Amniotic stem cell (primary cell): Measurements from ENCODE around the gene PPM1A.

Source experiments
- DNase-seq: peaks from one replicate; lab custom pipeline; 2025; lab: John Stamatoyannopoulos, UW

The PPM1A gene

DNA sequence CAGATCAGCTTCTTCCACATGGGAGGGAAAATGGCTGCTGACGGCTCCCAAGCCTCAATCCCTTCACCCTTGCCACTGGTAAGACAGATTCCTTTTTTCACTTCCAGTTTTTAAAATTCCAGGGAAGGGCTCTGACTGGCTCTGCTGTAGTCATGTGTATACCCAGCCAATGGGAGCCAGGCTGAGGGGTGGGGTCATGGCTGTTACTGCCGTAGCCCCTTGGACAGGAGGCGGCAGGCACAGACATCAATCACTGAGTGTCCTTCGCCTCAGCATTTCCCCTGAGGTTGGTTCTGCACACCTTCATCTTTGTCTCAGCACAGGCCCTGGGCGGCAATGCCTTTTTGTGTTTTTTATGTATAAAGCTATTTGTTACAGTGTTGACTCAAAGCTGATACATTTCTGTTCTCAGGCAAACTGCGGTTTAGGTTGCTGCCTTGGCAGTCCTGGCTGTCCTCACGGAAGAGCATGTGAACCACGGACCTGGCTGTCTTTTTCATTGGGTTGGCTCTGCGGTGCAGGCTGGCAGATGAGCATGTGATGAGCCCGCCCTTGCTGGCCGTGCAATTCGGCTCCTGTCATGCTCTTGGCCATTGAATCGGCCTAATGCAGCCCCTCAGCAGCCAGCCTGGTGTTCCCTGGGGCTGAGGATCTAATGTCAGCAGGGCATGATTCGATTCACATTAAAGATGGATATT, 74.3 kb downstream of the PPM1A start:
- no peak for DNase-seq

DNA sequence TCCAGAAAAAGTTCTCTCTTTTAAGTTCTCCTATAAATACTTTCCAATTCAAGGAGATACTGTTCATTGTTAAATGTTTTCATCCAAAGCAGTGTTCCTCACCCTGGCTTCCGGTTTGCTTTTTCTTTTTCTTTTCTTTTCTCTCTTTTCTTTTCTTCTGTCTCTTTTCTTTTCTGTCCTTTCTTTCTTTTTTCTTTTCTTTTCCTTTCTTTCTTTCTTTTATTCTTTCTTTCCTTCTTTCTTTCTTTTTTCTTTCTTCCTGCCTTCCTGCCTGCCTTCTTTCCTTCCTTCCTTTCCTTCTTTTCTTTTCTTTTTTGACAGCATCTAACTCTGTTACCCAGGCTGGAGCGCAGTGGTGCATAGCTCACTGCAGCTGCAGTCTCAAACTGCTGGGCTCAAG, 75.8 kb downstream of the PPM1A start:
- no peak for DNase-seq

DNA sequence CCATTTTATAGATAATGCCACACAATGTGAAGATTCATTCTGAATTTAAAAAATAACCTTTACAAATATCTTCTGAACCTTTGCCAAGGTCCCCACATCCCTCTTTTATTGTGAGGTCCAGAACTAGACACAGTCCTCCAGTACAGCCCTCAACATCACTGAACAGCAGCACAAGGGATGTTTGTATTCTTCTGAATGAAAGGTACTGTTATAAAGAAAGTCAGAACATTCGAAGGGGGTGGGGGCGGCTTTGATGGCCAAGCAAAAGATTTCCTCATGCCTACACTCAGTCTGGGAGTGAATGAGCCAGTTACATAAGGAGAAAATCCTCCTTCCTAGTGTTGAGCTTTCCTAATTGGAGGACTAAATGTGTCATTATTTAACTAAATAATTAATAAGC, 77.3 kb downstream of the PPM1A start:
- no peak for DNase-seq

DNA sequence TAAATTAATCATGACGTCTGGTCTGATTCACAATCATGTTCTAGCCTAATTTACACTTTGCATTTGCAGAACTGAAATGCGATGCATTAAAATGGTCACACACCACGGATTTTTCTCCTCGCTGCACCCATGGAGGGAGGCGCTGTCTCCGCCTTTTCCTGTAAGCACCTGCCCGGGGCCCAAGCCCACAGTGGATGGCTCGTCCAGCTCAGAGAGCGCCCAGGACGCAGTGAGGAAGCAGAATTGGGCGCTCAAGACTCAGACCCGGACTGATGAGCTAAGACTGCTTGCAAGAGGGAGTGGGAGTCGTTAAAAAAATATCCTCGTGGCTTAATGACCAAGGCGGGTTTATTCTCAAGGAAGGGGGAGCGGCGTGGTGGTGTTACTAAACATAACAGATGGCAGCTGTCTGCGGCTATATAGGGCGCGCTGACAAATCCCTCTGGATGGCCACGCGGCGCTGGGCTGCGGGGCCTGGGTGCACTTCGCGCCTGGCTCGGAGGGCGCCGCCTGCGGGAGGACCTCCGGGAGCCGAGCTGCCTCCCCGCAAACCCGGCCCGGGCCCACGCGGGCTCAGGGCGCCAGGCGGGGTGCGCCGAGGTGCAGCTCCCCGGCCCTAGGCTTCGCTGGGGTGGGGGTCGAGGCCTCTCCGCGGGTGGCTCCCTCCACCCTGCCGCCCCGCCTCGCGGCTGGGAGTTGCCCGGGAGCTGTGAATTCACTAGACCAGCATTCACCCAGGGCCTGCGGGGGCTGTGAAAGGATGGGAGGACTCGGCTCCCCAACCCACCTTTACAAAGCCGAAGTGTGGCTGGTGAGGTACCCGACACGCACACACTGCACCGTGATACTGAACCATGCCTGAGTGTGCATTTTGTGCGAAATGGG, 78.7 kb downstream of the PPM1A start:
- no peak for DNase-seq

DNA sequence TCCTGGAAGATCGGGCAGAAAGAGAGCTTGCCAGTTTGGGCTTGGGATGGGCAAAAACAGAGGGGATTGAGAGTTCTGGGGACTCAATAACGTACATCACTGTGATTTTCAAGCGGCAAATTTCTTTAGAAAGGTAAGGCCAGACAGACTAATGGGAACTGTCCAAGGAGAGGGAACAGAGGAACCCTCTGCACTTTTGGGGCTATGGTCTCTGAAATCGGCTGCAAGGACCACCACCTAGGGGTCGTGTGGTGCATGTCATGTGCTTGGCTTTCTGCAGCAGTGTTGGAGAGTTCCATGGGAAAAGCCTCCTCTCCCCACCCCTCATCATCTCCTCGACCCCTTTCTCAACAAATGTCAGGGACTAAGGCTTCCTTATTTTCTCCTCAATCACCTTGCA, 79.6 kb downstream of the PPM1A start:
- no peak for DNase-seq

DNA sequence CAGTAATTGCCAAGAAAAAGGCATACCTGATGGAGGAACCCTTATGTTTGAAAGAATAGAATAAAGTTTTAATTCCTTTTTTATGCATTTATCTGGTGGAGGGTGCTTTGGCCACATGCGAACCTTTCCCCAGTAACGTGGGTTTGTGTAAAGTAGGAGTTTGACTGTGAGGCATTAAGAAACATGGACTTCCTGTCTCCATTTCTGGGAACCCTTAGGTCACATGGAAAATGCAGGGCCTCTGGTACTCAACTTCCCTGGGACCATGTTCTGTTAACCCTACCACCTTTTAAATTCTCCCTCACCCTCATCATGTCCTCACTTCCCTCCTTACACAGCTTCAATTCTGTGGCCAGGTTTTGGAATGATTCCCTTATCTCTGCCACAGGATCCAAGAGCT, 80.3 kb downstream of the PPM1A start:
- no peak for DNase-seq

DNA sequence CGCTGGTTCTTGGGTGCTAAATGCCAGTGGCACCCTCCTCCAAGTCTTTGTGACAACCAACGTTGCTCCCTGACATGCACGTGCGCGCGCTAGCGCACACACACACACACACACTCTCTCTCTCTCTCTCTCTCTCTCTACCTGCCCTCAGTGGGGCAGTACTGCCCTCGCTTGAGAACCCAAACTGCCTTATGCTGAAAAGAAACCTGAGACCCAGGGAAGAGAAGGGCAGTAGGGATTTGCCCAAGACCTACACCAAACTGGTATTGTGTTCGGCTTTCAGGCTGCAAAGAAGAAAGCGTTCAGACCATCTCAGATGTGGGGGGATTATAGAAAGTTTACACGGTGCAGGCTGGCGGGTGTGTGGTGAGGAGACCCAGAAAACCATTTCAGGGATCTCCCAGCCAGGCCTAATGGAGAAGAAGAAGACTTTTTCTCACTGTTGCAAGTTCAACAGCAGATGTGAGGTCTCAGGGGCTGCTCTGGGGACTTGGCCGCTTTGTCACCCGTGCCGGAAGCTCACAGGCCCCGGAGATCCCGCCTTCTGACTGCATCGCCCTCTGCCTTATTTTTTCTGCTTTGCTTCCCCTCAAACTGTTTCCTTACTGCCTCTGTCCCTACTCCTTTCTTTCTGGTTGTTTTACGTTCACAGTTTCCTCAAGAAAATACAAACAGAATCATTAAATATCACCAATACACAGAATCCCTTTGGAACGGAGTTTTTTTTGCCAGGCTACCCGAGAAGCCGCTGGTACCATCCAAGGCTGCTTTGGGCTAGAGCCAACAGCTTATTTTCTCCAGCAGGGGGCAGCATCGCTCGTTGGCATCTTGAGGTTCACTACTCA, 82.4 kb downstream of the PPM1A start:
- DNase-seq, result peak; percentile 13

DNA sequence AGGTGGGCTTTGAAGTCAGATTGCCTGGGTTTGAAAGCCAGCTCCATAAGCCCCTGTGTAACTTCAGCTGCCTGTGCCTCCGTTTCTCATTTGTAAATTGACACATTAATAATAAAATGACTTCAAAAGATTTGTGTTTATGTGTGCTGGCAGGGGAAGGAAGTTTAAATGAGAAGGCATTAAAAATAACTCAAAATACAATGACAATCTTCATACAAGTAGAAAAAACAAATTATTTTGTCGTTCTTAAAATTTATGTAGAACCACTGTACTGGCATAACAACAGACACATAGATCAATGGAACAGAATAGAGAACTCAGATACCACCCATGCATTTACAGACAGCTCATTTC, 83.0 kb downstream of the PPM1A start:
- no peak for DNase-seq

DNA sequence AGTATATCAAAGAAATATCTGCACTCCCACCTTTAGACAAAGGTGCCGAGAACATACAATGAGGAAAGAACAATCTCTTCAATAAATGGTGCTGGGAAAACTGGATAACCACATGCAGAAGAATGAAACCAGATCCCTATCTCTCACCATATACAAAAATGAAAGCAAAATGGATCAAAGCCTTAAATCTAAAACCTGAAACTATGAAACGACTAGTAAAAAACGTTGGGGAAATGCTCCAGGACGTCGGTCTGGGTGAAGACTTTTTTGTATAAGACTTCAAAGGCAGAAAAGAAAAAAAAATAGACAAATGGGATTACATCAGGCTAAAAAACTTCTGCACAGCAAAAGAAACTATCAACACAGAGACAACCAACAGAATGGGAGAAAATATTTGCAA, 83.8 kb downstream of the PPM1A start:
- no peak for DNase-seq

DNA sequence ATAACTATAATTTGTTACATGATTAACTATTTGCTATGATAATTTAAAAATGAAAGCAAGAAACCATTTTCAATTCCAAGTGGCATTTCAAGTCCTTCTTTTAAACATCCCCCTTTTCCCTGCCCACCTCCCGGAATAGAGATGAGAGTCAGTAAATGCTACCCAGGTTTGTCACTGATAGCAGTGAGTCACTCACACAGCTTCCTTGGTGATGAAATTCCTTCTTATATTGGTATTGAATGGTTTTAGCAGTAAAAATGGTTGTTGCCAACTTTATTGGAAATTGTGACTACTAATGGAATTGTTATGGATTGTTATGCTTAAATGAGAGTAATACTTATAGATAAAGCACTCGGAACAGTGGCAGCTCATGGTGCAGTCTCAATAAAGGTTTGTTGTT, 90.5 kb downstream of the PPM1A start:
- DNase-seq, result no peak

DNA sequence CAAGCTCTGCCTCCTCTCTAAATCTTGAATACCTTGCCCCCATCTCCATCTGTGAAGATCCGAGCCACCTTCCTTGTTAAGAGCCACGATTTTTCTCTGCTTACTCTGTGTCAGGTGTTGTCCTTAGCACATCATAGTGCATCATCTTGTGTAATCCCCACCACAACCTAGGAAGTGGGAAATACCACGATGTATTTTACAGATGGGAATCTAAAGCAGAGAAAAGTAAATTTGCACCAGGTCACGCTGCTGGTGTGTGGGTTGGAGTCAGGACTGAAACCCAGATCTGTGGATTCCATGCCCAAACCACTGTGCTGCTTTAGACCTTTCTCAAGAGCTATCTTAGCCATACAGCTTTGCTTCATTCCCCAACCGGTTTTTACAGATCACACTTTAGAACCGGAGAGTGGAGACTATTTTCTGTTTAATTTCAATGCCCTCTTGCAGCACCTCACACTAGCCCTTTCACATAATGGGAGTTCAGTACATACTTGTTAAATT, 94.6 kb downstream of the PPM1A start:
- DNase-seq, result no peak

DNA sequence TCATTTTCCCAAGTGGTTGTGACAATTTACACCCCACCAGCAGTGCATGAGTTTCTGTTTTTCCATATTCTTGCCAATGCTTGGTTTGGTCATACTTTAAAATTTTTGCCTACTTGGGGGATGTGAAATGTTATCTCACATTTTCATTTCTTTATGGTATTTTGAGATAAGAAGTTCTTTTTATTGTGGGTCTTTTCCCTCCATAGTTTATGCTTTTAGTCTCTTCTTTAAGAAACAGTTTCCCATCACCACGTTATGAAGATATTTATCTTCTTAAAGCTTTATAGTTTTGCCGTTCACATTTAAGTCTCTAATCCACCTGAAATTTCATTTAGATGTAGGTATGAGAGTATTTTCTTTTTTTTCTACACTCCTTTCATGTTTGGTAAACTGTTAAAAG, 95.7 kb downstream of the PPM1A start:
- DNase-seq, result no peak

DNA sequence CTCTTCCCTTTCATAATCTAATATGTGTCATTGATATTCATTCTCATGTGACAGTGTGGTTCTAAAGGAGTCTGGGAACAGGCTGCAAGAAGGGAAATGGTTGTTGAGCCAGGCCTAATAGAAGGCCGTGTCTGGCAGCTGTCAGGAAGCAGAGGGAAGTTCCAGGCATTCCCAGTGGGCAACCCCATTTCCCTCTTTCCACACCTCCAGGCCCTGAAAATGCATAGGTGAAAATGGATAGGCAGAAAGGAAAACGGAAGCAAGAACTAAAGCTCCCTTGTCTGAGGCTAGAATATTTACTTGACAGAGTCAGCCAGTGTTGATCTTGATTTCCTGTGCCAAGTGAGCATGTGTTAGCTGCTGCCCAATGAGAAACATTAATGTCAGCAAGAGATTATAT, 97.7 kb downstream of the PPM1A start:
- no peak for DNase-seq

DNA sequence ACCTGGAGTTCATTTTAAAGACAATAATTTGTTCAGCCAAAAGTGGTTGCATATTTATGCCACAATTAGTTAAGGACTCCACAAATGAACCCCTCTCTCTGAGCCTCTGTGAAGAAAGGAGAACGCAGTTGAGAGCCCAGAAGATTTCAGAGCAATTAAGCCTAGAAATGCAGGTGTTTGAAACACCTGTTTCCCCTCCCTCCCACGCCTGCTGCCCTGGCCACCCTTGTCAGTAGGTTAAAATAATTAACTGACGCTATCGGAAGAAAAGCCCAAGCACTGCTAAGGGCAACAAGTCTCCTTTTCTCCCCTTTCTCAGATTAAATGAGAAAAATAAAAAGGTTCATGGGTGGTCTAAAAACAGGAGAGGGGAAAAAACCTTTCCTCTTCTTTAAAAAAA, 99.2 kb downstream of the PPM1A start:
- no peak for DNase-seq
